GM18873 (cell line): ENCODE results near the gene ARHGAP26.

ENCODE experiments used
- ATAC-seq: cut with Tn5 transposase; IDR thresholded peaks from one replicate; pipeline ENCODE4 v1.9.1; 2021; ENCODE audit warnings: mild to moderate bottlenecking, moderate library complexity, moderate number of reproducible peaks; ENCODE audit not compliant: unreplicated experiment, low FRiP score

The ARHGAP26 gene

GRCh38 chr5:142844866-142845265, 74.7 kb downstream of the ARHGAP26 start:
- ATAC-seq, result no peak

- no peak for ATAC-seq
Observed at GRCh38 chr5:142845402-142845921, 75.3 kb downstream of the ARHGAP26 start.

GRCh38 chr5:142845954-142846398, 75.8 kb downstream of the ARHGAP26 start:
- ATAC-seq, result peak; percentile 46

- no peak for ATAC-seq
Observed at GRCh38 chr5:142846406-142846805, 76.2 kb downstream of the ARHGAP26 start.

- ATAC-seq, result no peak
Observed at GRCh38 chr5:142847898-142848790, 78.0 kb downstream of the ARHGAP26 start.

- no peak for ATAC-seq
Observed at GRCh38 chr5:142849466-142849865, 79.3 kb downstream of the ARHGAP26 start.

- ATAC-seq, result no peak
Observed at GRCh38 chr5:142849880-142850279, 79.7 kb downstream of the ARHGAP26 start.

- no peak for ATAC-seq
Observed at GRCh38 chr5:142851731-142852130, 81.6 kb downstream of the ARHGAP26 start.

GRCh38 chr5:142852416-142853198, 82.4 kb downstream of the ARHGAP26 start:
- ATAC-seq, result no peak

- ATAC-seq, result no peak
Observed at GRCh38 chr5:142853682-142854081, 83.5 kb downstream of the ARHGAP26 start.

GRCh38 chr5:142856269-142856782, 86.1 kb downstream of the ARHGAP26 start:
- ATAC-seq, result no peak

- no peak for ATAC-seq
Observed at GRCh38 chr5:142857405-142857804, 87.2 kb downstream of the ARHGAP26 start.

GRCh38 chr5:142859037-142859436, 88.9 kb downstream of the ARHGAP26 start:
- ATAC-seq, result no peak

GRCh38 chr5:142860270-142860669, 90.1 kb downstream of the ARHGAP26 start:
- no peak for ATAC-seq

GRCh38 chr5:142861011-142861410, 90.8 kb downstream of the ARHGAP26 start:
- no peak for ATAC-seq

- ATAC-seq, result no peak
Observed at GRCh38 chr5:142862594-142862993, 92.4 kb downstream of the ARHGAP26 start.

GRCh38 chr5:142863856-142864255, 93.7 kb downstream of the ARHGAP26 start:
- ATAC-seq, result no peak

GRCh38 chr5:142864290-142865260, 94.4 kb downstream of the ARHGAP26 start:
- no peak for ATAC-seq

GRCh38 chr5:142865631-142866030, 95.5 kb downstream of the ARHGAP26 start:
- no peak for ATAC-seq
